ENCODE measurements around the gene PPT2.

PPT2 gene

DNA sequence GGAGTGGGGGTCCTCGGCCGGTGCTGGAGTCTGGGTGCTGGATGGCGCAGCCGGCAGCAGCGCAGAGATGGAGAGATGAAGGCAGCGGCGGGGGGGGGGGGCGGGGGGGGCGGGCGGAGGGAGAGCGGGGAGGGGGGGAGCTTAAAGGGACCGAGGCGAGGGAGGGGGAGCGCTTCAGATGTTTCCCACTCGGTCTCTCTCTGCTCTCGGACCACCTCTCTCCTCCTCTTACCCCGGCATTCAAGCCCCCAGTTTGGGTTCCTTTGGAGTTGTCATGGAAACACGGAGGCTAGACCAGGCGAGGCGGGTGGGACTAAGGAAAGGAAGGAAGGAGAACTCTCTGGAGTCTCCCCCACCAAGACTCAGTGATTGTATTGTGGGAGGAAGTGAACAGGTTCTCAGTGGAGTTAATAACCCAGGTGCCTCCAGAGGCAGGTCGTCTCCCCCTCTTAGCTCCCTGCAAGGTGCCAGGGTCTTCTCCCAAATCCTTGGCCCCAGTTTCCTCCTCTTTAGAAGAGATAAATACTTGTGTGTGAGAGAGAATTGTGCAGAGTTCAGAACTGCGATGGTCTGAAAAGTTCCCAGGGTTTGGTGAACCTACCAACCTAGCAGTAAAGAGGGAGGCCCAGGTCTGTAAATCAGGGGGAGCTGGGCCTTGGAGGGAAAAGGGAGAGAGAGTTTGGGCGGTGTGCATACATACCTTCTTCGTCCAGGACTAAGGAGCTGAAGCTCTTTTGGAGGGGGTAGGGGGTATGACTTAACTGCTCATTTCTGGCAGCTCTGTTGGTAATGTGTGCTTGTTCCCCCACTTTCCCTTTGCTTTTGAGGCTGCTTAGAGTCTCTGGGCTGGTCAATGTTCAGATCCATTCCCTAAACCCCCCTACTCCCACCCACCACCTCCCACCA lies 1.8 kb upstream of the PPT2 start, which contains the start of gene PRRT1:
PRRT1 (minus strand) TSS at position 77 of the 906 bp plus-strand sequence. CDS start 112 bp downstream, outside the sequence.
- peak within 1 kb of the TSS; percentile 96 for H3K4me3 ChIP-seq (replicated peaks; ENCODE audit: low read depth, low read length)
- DNase-seq (ENCODE audit: low read depth), result no peak
- no peak for TF ChIP-seq CTCF (IDR thresholded peaks at IDR 0.05; ENCODE audit: low read length, missing control alignments)

DNA sequence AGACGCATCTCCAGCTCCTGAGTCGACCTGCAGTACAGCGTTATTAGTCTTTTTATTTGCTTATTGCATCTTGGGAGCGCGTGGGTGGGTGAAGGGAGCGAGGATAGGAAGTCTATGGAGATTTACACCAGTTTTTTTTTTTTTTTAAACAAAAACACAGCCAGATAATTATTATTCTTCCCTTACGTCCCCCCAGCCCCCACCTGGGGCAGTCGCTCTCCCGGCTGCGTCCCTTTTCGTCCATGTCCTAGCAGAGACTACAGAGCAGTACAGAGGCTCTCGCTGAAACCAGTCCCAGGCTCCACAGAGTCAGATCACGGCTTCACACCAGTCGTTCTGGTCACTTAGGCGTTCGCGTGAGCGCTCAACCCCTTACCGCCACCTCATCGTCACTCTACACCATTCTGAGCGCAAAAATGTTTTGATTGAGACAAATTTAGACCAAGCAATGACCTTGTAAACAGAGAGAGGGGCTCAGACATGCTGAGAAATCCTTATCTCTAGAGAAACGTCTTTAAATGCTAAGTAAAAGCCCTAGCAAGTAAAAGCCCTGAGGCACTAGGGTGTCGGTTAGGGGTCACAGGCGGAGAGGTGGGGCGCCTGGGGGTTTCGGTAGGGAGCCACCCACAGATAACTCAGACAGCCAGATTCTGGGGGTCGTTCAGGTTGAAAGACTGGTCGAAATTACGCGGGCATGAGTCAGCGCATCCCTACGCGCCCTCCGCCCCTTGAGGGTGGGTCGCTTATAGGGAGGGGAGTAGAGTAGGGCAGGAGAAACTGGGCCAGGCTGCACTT lies 975 bp upstream of the PPT2 start:
- peak overlapping the region; percentile 96 for H3K4me3 ChIP-seq (replicated peaks; ENCODE audit: low read depth, low read length)
- TF ChIP-seq CTCF (IDR thresholded peaks at IDR 0.05; ENCODE audit: low read length, missing control alignments), result no peak
- DNase-seq (ENCODE audit: low read depth), result peak; percentile 29

- peak; percentile 72 for DNase-seq (ENCODE audit: low read depth)
- H3K4me3 ChIP-seq (replicated peaks; ENCODE audit: low read depth, low read length), result peak overlapping the region; percentile 96
- peak; percentile 52 for TF ChIP-seq CTCF (IDR thresholded peaks at IDR 0.05; ENCODE audit: low read length, missing control alignments)
These were observed 697 bp downstream of the PPT2 start for GRCh38 chr6:32154514-32155161.

DNA sequence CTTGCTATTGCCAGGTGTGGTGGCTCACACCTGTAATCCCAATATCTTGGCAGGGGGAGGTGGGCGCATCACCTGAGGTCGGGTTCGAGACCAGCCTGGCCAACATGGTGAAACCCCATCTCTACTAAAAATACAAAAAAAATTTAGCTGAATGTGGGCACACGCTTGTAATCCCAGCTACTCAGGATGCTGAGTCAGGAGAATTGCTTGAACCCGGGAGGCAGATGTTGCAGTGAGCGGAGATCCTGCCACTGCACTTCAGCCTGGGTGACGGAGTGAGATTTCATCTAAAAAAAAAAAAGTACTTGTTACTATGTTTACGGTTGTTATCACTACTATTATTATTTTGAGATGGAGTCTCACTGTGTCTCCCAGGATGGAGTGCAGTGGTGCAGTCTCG lies 3.0 kb downstream of the PPT2 start:
- no peak overlapping the region for H3K4me3 ChIP-seq (replicated peaks; ENCODE audit: low read depth, low read length)
- no peak for DNase-seq (ENCODE audit: low read depth)
- TF ChIP-seq CTCF (IDR thresholded peaks at IDR 0.05; ENCODE audit: low read length, missing control alignments), result no peak

DNA sequence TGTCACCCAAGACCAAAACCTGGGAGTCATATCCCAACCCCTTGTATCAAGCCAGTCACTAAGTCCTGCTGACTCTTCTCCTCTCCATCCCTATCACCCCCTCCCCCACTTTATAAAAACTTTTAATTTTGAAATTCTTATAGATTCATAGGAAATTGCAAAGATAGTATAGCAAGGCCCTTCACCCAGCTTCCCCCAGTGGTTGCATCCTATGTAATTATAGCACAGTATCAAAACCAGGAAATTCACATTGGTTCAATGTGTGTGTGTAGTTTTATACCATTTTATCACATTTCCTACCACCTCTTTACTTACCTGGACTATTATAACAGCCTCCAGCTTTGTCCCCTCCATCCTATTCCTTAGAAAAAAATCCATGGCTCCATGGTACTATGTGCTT lies 4.1 kb downstream of the PPT2 start:
- no peak for TF ChIP-seq CTCF (IDR thresholded peaks at IDR 0.05; ENCODE audit: low read length, missing control alignments)
- no peak overlapping the region for H3K4me3 ChIP-seq (replicated peaks; ENCODE audit: low read depth, low read length)
- DNase-seq (ENCODE audit: low read depth), result no peak

DNA sequence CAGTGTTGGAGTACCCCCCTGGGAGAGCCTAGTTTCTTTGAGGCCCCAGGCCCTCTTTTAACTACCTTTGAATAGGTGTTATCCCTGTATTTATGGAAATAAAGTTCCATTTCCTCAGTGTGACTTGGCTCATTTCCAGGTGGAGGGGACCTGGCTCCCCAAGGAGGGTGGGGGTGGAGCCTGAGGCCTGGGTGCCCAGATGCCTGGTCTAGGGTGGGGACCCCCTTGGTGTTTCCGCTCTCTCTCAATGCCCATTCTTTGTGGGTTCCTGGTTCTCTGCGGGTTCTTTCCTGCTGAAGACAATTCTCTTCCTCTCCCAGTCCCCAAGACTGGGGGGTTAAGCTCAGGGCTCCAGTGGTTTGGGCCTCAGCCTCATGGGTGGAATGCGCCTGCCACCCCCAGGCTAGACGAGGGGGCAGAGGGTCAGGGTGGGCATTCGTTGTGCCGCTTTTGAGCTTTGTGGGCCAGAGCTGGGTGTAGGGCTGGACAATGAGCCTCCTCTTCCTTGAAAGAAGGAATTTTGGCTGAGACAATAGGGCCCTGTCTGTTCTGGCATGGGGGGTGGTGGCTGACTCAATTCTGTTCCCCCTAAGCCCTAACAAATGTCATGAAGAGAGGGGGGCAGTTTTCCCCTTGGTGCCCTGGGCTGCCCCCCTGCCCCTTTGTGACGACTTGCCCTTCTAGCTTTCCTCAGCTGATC lies 9.8 kb downstream of the PPT2 start:
- no peak for TF ChIP-seq CTCF (IDR thresholded peaks at IDR 0.05; ENCODE audit: low read length, missing control alignments)
- no peak for DNase-seq (ENCODE audit: low read depth)
- H3K4me3 ChIP-seq (replicated peaks; ENCODE audit: low read depth, low read length), result no peak overlapping the region
